Stimulated activated CD8-positive, alpha-beta memory T cell treated with anti-CD3 and anti-CD28 coated beads, Interleukin-7, amount 100 ng/mL, for 4 hours (primary cell): ENCODE data around the gene ZNF831.

Source experiments
- DNase-seq, 2 donors: peaks; one replicate each; pipeline ENCODE4 v3.0.0-alpha.2; 2020; ENCODE audit warnings: low read depth in 2 of 2

ZNF831 gene

GRCh38 chr20:59247731-59248684 lies 84.4 kb downstream of the ZNF831 start:
- no peak for DNase-seq

- DNase-seq, result no peak
Measured at GRCh38 chr20:59250293-59250692, 86.7 kb downstream of the ZNF831 start.

- no peak for DNase-seq
Measured at GRCh38 chr20:59253325-59253724, 89.7 kb downstream of the ZNF831 start.

GRCh38 chr20:59253779-59254319 lies 90.2 kb downstream of the ZNF831 start:
- DNase-seq, result peak; percentile 5 to 17

GRCh38 chr20:59255256-59255655 lies 91.6 kb downstream of the ZNF831 start:
- no peak for DNase-seq

- DNase-seq, result no peak
Measured at GRCh38 chr20:59258221-59258621, 94.6 kb downstream of the ZNF831 start.

- no peak for DNase-seq
Measured at GRCh38 chr20:59259946-59260345, 96.3 kb downstream of the ZNF831 start.

- no peak for DNase-seq
Measured at GRCh38 chr20:59265298-59265697, 101.7 kb downstream of the ZNF831 start.

- no peak for DNase-seq
Measured at GRCh38 chr20:59268870-59269269, 105.2 kb downstream of the ZNF831 start.

GRCh38 chr20:59269411-59270025 lies 105.9 kb downstream of the ZNF831 start:
- no peak for DNase-seq

GRCh38 chr20:59270380-59270779 lies 106.8 kb downstream of the ZNF831 start:
- no peak for DNase-seq

- DNase-seq, result no peak
Measured at GRCh38 chr20:59273739-59274357, 110.2 kb downstream of the ZNF831 start.

GRCh38 chr20:59276938-59277337 lies 113.3 kb downstream of the ZNF831 start:
- DNase-seq, result no peak

GRCh38 chr20:59284470-59284869 lies 120.8 kb downstream of the ZNF831 start:
- no peak for DNase-seq

- no peak for DNase-seq
Measured at GRCh38 chr20:59289994-59290393, 126.4 kb downstream of the ZNF831 start.

- no peak for DNase-seq
Measured at GRCh38 chr20:59291740-59292383, 128.2 kb downstream of the ZNF831 start.

- DNase-seq, result no peak
Measured at GRCh38 chr20:59295531-59295930, 131.9 kb downstream of the ZNF831 start.

GRCh38 chr20:59297686-59298085 lies 134.1 kb downstream of the ZNF831 start:
- no peak for DNase-seq

GRCh38 chr20:59299945-59300332 lies 136.3 kb downstream of the ZNF831 start:
- DNase-seq, result no peak

- DNase-seq, result no peak
Measured at GRCh38 chr20:59300333-59301081, 136.9 kb downstream of the ZNF831 start, which contains the start of gene EDN3. EDN3 (plus strand) TSS chr20:59300611; CDS start chr20:59300813, 202 bp downstream.
